Natural killer cell treated with Interleukin-12 subunit alpha and Interleukin-12 subunit beta and Interleukin-15 and Interleukin-18, amount 100 ng/mL, for 72 hours (primary cell): ENCODE measurements around the gene ADK. TPM values are rescaled to one million over a fixed set of nuclear protein-coding genes. Genes with fewer than 3 reads are reported as not detected.
"Not testable (repeated sequence)": the region's sequence is repeated elsewhere in the genome, so short reads cannot be mapped to it uniquely, and the experiment has no call there.

ENCODE experiments used
- ATAC-seq, 2 donors: fragments of 150-1000 bp; cut with Tn5 transposase in 1 of 2; sonication (Bioruptor Pico), chemical (Tn5 transposase) in 1 of 2; 2 replicates each; pipeline ENCODE4 v1.10.0; 2021
- DNase-seq: peaks from one replicate; pipeline ENCODE4 v3.0.0; 2022; ENCODE audit warnings: low spot score
- H3K27ac Mint-ChIP-seq, 2 donors: 1 replicate in 1 of 2; 2 replicates in 1 of 2; pipeline ENCODE4 v1.8.0; 2022; ENCODE audit warnings: mixed read lengths in 2 of 2, mild to moderate bottlenecking in 1 of 2, moderate library complexity in 1 of 2
- H3K27me3 Mint-ChIP-seq, 2 donors: 1 replicate in 1 of 2; 2 replicates in 1 of 2; pipeline ENCODE4 v1.8.0; 2022; ENCODE audit warnings: mixed read lengths in 2 of 2
- H3K36me3 Mint-ChIP-seq: one replicate; pipeline ENCODE4 v1.8.0; 2022; ENCODE audit warnings: mixed read lengths
- H3K4me1 Mint-ChIP-seq, 2 donors: 1 replicate in 1 of 2; 2 replicates in 1 of 2; pipeline ENCODE4 v1.8.0; 2022; ENCODE audit warnings: low read depth in 2 of 2, mixed read lengths in 2 of 2, mild to moderate bottlenecking in 1 of 2
- H3K4me3 Mint-ChIP-seq: one replicate; pipeline ENCODE4 v1.8.0; 2022; ENCODE audit warnings: mixed read lengths
- H3K9me3 Mint-ChIP-seq: 2 replicates; pipeline ENCODE4 v1.8.0; 2022; ENCODE audit warnings: mixed read lengths
- total RNA-seq, 2 donors: library from RNA; stranded (reverse); gene quantifications; one replicate each; pipeline ENCODE4 v1.2.3, GENCODE V29; 2022

Gene ADK
- total RNA-seq, 2 donors from 2014 or later: 18.9 to 49.5 TPM

GRCh38 chr10:74523199-74523598, 372.2 kb downstream of the ADK start:
- DNase-seq: no peak
- no peak for ATAC-seq
- H3K4me1 Mint-ChIP-seq: no peaks in the 10 kb centered on the region

GRCh38 chr10:74525885-74526284, 374.9 kb downstream of the ADK start:
- no peak overlapping the region for H3K27ac Mint-ChIP-seq
- no peak overlapping the region for H3K4me3 Mint-ChIP-seq
- DNase-seq (no peak), ATAC-seq (no peak)
- H3K9me3 Mint-ChIP-seq: no peaks in the 10 kb centered on the region
- no peaks in the 10 kb centered on the region for H3K36me3 Mint-ChIP-seq
- H3K4me1 Mint-ChIP-seq: no peaks in the 10 kb centered on the region
- no peaks in the 10 kb centered on the region for H3K27me3 Mint-ChIP-seq

More at GRCh38 chr10:74523199-74523598, 372.2 kb downstream of the ADK start:
- Mint-ChIP-seq H3K9me3 (no peaks in the 10 kb centered on the region), H3K36me3 (no peaks in the 10 kb centered on the region), H3K27ac (no peak overlapping the region), H3K4me3 (no peak overlapping the region), H3K27me3 (no peaks in the 10 kb centered on the region)

GRCh38 chr10:74527611-74528010, 376.6 kb downstream of the ADK start:
- H3K27ac Mint-ChIP-seq, H3K4me1 Mint-ChIP-seq, H3K27me3 Mint-ChIP-seq, H3K9me3 Mint-ChIP-seq, ATAC-seq, H3K4me3 Mint-ChIP-seq, H3K36me3 Mint-ChIP-seq, DNase-seq: not testable (repeated sequence)

GRCh38 chr10:74529205-74529604, 378.2 kb downstream of the ADK start:
- Mint-ChIP-seq H3K4me3 (no peak overlapping the region), H3K27me3 (no peaks in the 10 kb centered on the region), H3K27ac (no peak overlapping the region), H3K36me3 (no peaks in the 10 kb centered on the region), H3K4me1 (no peaks in the 10 kb centered on the region), H3K9me3 (no peaks in the 10 kb centered on the region)
- DNase-seq (no peak), ATAC-seq (no peak)

GRCh38 chr10:74530981-74531380, 380.0 kb downstream of the ADK start:
- ATAC-seq: no peak
- H3K36me3 Mint-ChIP-seq: no peaks in the 10 kb centered on the region
- no peaks in the 10 kb centered on the region for H3K4me1 Mint-ChIP-seq
- no peak overlapping the region for H3K4me3 Mint-ChIP-seq
- H3K27ac Mint-ChIP-seq: no peak overlapping the region
- no peak for DNase-seq
- no peaks in the 10 kb centered on the region for H3K27me3 Mint-ChIP-seq
- H3K9me3 Mint-ChIP-seq: no peaks in the 10 kb centered on the region

- Mint-ChIP-seq H3K9me3 (no peaks in the 10 kb centered on the region), H3K4me1 (peaks cover 11 to 13% of the 10 kb centered on the region in 2 donors), H3K27me3 (no peaks in the 10 kb centered on the region), H3K27ac (no peak overlapping the region), H3K4me3 (no peak overlapping the region), H3K36me3 (no peaks in the 10 kb centered on the region)
- DNase-seq (no peak), ATAC-seq (no peak)
Observed at GRCh38 chr10:74539317-74539716, 388.3 kb downstream of the ADK start.

- H3K27me3 Mint-ChIP-seq: no peaks in the 10 kb centered on the region
- ATAC-seq (no peak), DNase-seq (no peak)
- H3K4me3 Mint-ChIP-seq: no peak overlapping the region
- H3K36me3 Mint-ChIP-seq: no peaks in the 10 kb centered on the region
- peaks cover 11 to 12% of the 10 kb centered on the region in 2 donors for H3K4me1 Mint-ChIP-seq
- H3K27ac Mint-ChIP-seq: no peak overlapping the region
- H3K9me3 Mint-ChIP-seq: no peaks in the 10 kb centered on the region
Observed at GRCh38 chr10:74541375-74541774, 390.4 kb downstream of the ADK start.

- no peak overlapping the region for H3K27ac Mint-ChIP-seq
Observed at GRCh38 chr10:74542077-74542476, 391.1 kb downstream of the ADK start.

GRCh38 chr10:74543276-74543675, 392.3 kb downstream of the ADK start:
- Mint-ChIP-seq H3K4me3 (no peak overlapping the region), H3K27ac (no peak overlapping the region), H3K4me1 (peaks cover 4 to 5% of the 10 kb centered on the region in 2 donors), H3K9me3 (no peaks in the 10 kb centered on the region), H3K27me3 (no peaks in the 10 kb centered on the region), H3K36me3 (no peaks in the 10 kb centered on the region)
- DNase-seq: no peak
- no peak for ATAC-seq

More at GRCh38 chr10:74542077-74542476, 391.1 kb downstream of the ADK start:
- DNase-seq (no peak), ATAC-seq (no peak)
- H3K4me1 Mint-ChIP-seq: peaks cover 4 to 5% of the 10 kb centered on the region in 2 donors
- no peaks in the 10 kb centered on the region for H3K9me3 Mint-ChIP-seq
- no peak overlapping the region for H3K4me3 Mint-ChIP-seq
- no peaks in the 10 kb centered on the region for H3K36me3 Mint-ChIP-seq
- H3K27me3 Mint-ChIP-seq: no peaks in the 10 kb centered on the region

GRCh38 chr10:74544106-74544505, 393.1 kb downstream of the ADK start:
- Mint-ChIP-seq H3K27ac (peak overlapping the region in 1 of 2 donors; percentile 12), H3K4me3 (no peak overlapping the region)

GRCh38 chr10:74548676-74549075, 397.7 kb downstream of the ADK start:
- DNase-seq (no peak), ATAC-seq (no peak)
- Mint-ChIP-seq H3K9me3 (no peaks in the 10 kb centered on the region), H3K4me1 (peaks cover 4 to 5% of the 10 kb centered on the region in 2 donors), H3K36me3 (no peaks in the 10 kb centered on the region), H3K27me3 (no peaks in the 10 kb centered on the region), H3K27ac (no peak overlapping the region), H3K4me3 (no peak overlapping the region)

More at GRCh38 chr10:74544106-74544505, 393.1 kb downstream of the ADK start:
- no peaks in the 10 kb centered on the region for H3K27me3 Mint-ChIP-seq
- DNase-seq (no peak), ATAC-seq (no peak)
- peaks cover 4 to 5% of the 10 kb centered on the region in 2 donors for H3K4me1 Mint-ChIP-seq
- H3K9me3 Mint-ChIP-seq: no peaks in the 10 kb centered on the region
- no peaks in the 10 kb centered on the region for H3K36me3 Mint-ChIP-seq

- Mint-ChIP-seq H3K4me3 (no peak overlapping the region), H3K27me3 (no peaks in the 10 kb centered on the region), H3K9me3 (no peaks in the 10 kb centered on the region), H3K4me1 (no peaks in the 10 kb centered on the region), H3K36me3 (no peaks in the 10 kb centered on the region), H3K27ac (no peak overlapping the region)
- ATAC-seq (no peak), DNase-seq (no peak)
Observed at GRCh38 chr10:74556072-74556705, 405.2 kb downstream of the ADK start.

- Mint-ChIP-seq H3K4me1 (no peaks in the 10 kb centered on the region), H3K4me3 (no peak overlapping the region), H3K27ac (no peak overlapping the region), H3K36me3 (no peaks in the 10 kb centered on the region), H3K9me3 (no peaks in the 10 kb centered on the region), H3K27me3 (no peaks in the 10 kb centered on the region)
- DNase-seq (no peak), ATAC-seq (no peak)
Observed at GRCh38 chr10:74557098-74557497, 406.1 kb downstream of the ADK start.

GRCh38 chr10:74558403-74558802, 407.4 kb downstream of the ADK start:
- H3K4me3 Mint-ChIP-seq: no peak overlapping the region
- no peaks in the 10 kb centered on the region for H3K4me1 Mint-ChIP-seq
- H3K27me3 Mint-ChIP-seq: no peaks in the 10 kb centered on the region
- no peak for ATAC-seq
- no peak for DNase-seq
- no peaks in the 10 kb centered on the region for H3K9me3 Mint-ChIP-seq
- H3K36me3 Mint-ChIP-seq: no peaks in the 10 kb centered on the region
- no peak overlapping the region for H3K27ac Mint-ChIP-seq

GRCh38 chr10:74558897-74559296, 407.9 kb downstream of the ADK start:
- DNase-seq (no peak), ATAC-seq (peak in 1 of 2 donors; percentile 36)
- H3K27ac Mint-ChIP-seq: no peak overlapping the region
- H3K9me3 Mint-ChIP-seq: no peaks in the 10 kb centered on the region
- H3K27me3 Mint-ChIP-seq: no peaks in the 10 kb centered on the region
- no peaks in the 10 kb centered on the region for H3K4me1 Mint-ChIP-seq
- no peaks in the 10 kb centered on the region for H3K36me3 Mint-ChIP-seq
- no peak overlapping the region for H3K4me3 Mint-ChIP-seq
